Subcutaneous abdominal adipose tissue (tissue), 5 donors: ENCODE data around the gene NRG3.

Experiments
- H3K27ac ChIP-seq: one replicate; pipeline ENCODE4 v1.7.0; 2013; ENCODE audit warnings: low read depth, mild to moderate bottlenecking, inconsistent platforms, low read length, moderate library complexity
- H3K27me3 ChIP-seq, 5 donors: one replicate each; pipeline ENCODE4 v1.7.0; 2013; ENCODE audit warnings: low read length in 5 of 5, inconsistent platforms in 1 of 5; ENCODE audit not compliant: control insufficient read depth in 5 of 5, insufficient read depth in 4 of 5
- H3K36me3 ChIP-seq, 5 donors: one replicate each; pipeline ENCODE4 v1.7.0; 2013; ENCODE audit warnings: low read length in 5 of 5; ENCODE audit not compliant: control insufficient read depth in 5 of 5, insufficient read depth in 5 of 5
- H3K4me1 ChIP-seq, 5 donors: one replicate each; pipeline ENCODE4 v1.7.0; 2013; ENCODE audit warnings: low read length in 5 of 5, mild to moderate bottlenecking in 3 of 5, moderate library complexity in 1 of 5; ENCODE audit not compliant: control insufficient read depth in 5 of 5, insufficient read depth in 5 of 5
- H3K4me3 ChIP-seq, 5 donors: one replicate each; pipeline ENCODE4 v1.7.0; 2013; ENCODE audit warnings: low read length in 5 of 5, low read depth in 1 of 5
- H3K9ac ChIP-seq, 5 donors: one replicate each; pipeline ENCODE4 v1.7.0; 2013; ENCODE audit warnings: low read length in 5 of 5, mild to moderate bottlenecking in 4 of 5, moderate library complexity in 3 of 5
- H3K9me3 ChIP-seq, 5 donors: one replicate each; pipeline ENCODE4 v1.7.0; 2013; ENCODE audit warnings: low read length in 5 of 5; ENCODE audit not compliant: control insufficient read depth in 5 of 5
- donor health status: healthy.
- donor health status: healthy.
- donor health status: healthy.
- donor health status: healthy.
- donor health status: healthy.

Gene NRG3

GRCh38 chr10:82811621-82812020 lies 936.6 kb downstream of the NRG3 start:
- H3K9ac ChIP-seq = no peak overlapping the region
- no peak overlapping the region for H3K4me3 ChIP-seq
- H3K4me1 ChIP-seq = no peaks in the 10 kb centered on the region
- H3K36me3 ChIP-seq = no peaks in the 10 kb centered on the region
- H3K9me3 ChIP-seq = no peaks in the 10 kb centered on the region
- H3K27me3 ChIP-seq = no peaks in the 10 kb centered on the region
- H3K27ac ChIP-seq = no peak overlapping the region

GRCh38 chr10:82813856-82814255 lies 938.9 kb downstream of the NRG3 start:
- H3K4me3 ChIP-seq = no peak overlapping the region
- no peaks in the 10 kb centered on the region for H3K36me3 ChIP-seq
- no peak overlapping the region for H3K9ac ChIP-seq
- H3K4me1 ChIP-seq = no peaks in the 10 kb centered on the region
- H3K27me3 ChIP-seq = no peaks in the 10 kb centered on the region
- no peaks in the 10 kb centered on the region for H3K9me3 ChIP-seq
- no peak overlapping the region for H3K27ac ChIP-seq

DNA sequence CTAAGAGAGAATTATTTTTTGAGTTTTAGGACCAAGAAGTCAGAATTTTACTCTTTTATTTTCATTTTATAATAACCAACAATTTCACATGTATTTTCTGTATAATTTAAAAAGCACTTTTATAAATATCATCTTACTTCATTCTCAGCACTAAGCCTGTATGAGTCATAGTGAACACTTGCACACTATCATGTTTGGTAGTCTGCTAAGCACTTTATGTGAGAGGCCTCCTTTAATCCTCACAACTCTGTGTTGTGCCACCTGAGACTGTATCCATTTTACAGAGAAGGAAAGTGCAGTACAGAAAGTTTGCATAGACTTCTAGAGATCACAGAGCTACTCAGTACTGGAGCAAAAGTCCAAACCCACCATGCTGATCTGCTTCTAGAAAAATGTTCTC lies 939.6 kb downstream of the NRG3 start:
- H3K4me1 ChIP-seq = no peaks in the 10 kb centered on the region
- H3K9me3 ChIP-seq = no peaks in the 10 kb centered on the region
- no peaks in the 10 kb centered on the region for H3K27me3 ChIP-seq
- no peak overlapping the region for H3K27ac ChIP-seq
- H3K9ac ChIP-seq = no peak overlapping the region
- no peak overlapping the region for H3K4me3 ChIP-seq
- H3K36me3 ChIP-seq = no peaks in the 10 kb centered on the region

DNA sequence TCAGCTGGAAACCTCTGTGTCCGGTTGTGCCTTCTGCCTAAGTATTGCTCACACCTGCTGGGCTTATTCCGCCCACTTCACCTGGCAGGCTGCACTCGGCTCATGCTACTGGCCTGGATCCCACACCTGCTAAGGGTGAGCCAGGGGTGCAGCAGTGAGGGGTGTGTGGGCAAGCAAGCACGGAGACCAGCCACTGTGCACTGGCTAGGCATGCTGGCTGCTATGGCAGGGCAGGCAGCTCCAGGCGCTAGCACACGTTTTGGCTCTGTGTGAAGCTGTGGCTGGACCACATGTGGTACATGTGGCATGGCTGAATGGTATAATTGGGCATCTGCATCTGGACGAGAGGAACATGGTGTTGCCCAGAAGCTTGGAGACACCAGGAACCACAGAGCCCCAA lies 940.7 kb downstream of the NRG3 start:
- no peak overlapping the region for H3K4me3 ChIP-seq
- no peaks in the 10 kb centered on the region for H3K36me3 ChIP-seq
- H3K4me1 ChIP-seq = no peaks in the 10 kb centered on the region
- H3K9ac ChIP-seq = no peak overlapping the region
- no peaks in the 10 kb centered on the region for H3K9me3 ChIP-seq
- no peak overlapping the region for H3K27ac ChIP-seq
- no peaks in the 10 kb centered on the region for H3K27me3 ChIP-seq

DNA sequence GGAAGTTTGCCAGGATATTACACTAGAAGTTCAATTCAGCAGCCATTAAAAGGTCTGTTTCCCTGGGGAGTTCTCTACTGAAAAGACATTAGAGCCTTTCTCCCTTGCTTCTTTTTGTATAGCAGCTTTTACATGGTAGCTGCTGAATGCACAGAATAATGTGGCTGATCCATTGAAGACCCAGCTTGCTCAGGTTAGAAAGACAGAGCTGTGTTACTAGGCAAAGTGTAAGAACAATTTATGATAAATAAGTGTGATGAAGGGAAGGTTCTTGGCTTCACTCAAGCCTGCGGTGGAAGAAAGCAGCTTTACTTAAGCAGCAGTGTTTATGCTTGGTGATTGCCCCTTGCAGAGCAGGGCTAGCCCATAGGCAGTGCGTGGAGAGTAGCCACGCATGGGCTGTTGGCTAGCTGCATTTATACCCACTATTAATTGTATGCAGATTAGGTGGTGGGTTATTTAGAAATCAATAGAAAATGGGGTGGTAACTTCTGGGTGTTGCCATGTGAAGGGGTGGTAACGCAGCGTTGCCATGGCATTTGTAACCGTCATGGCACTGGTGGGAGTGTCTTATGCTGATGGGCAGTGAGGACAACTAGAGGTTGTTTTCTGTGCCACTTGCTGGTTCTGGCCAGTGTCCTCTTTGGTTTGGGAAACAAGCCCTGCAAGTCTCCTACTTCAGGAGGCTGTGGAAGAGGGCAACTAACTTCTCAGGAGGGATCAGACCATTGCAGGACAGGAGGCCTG lies 942.9 kb downstream of the NRG3 start:
- Histone ChIP-seq H3K27me3 (no peaks in the 10 kb centered on the region), H3K4me1 (no peaks in the 10 kb centered on the region), H3K9me3 (no peaks in the 10 kb centered on the region), H3K4me3 (no peak overlapping the region), H3K36me3 (no peaks in the 10 kb centered on the region), H3K9ac (no peak overlapping the region), H3K27ac (no peak overlapping the region)

GRCh38 chr10:82821043-82821442 lies 946.0 kb downstream of the NRG3 start:
- no peaks in the 10 kb centered on the region for H3K4me1 ChIP-seq

GRCh38 chr10:82826132-82826531 lies 951.1 kb downstream of the NRG3 start:
- H3K27ac ChIP-seq = no peak overlapping the region
- H3K4me1 ChIP-seq = no peaks in the 10 kb centered on the region
- no peaks in the 10 kb centered on the region for H3K36me3 ChIP-seq
- no peaks in the 10 kb centered on the region for H3K9me3 ChIP-seq
- H3K4me3 ChIP-seq = no peak overlapping the region
- no peak overlapping the region for H3K9ac ChIP-seq
- no peaks in the 10 kb centered on the region for H3K27me3 ChIP-seq

More at GRCh38 chr10:82821043-82821442, 946.0 kb downstream of the NRG3 start:
- H3K36me3 ChIP-seq = no peaks in the 10 kb centered on the region
- H3K27ac ChIP-seq = no peak overlapping the region
- no peaks in the 10 kb centered on the region for H3K9me3 ChIP-seq
- no peak overlapping the region for H3K9ac ChIP-seq
- H3K27me3 ChIP-seq = no peaks in the 10 kb centered on the region
- no peak overlapping the region for H3K4me3 ChIP-seq

GRCh38 chr10:82827901-82828300 lies 952.9 kb downstream of the NRG3 start:
- H3K4me1 ChIP-seq = no peaks in the 10 kb centered on the region
- no peak overlapping the region for H3K9ac ChIP-seq
- no peaks in the 10 kb centered on the region for H3K36me3 ChIP-seq
- H3K4me3 ChIP-seq = no peak overlapping the region
- H3K27ac ChIP-seq = no peak overlapping the region
- H3K9me3 ChIP-seq = no peaks in the 10 kb centered on the region
- no peaks in the 10 kb centered on the region for H3K27me3 ChIP-seq

- H3K9ac ChIP-seq = no peak overlapping the region
- H3K4me1 ChIP-seq = no peaks in the 10 kb centered on the region
- no peaks in the 10 kb centered on the region for H3K9me3 ChIP-seq
- H3K27ac ChIP-seq = no peak overlapping the region
- no peaks in the 10 kb centered on the region for H3K27me3 ChIP-seq
- H3K4me3 ChIP-seq = no peak overlapping the region
- H3K36me3 ChIP-seq = no peaks in the 10 kb centered on the region
Observed at GRCh38 chr10:82847242-82847641, 972.2 kb downstream of the NRG3 start.

DNA sequence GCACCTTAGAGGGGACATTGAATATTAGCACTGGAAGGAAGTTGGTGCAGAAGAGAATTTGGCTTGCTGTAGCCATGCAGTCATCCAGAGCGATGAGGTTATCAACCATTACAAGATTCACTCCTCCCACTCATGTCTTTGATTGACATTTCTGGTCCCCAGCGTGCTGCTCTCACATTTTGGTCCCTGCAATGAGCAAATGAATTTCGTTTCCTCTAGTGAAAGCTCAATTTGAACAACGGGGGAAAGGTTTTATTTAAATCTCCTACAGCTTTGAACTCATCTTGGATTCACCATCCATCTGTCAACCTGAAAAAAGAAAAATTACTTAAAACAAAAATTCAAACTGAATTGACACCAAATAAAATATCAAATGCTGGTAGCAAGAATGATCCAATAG lies 975.2 kb downstream of the NRG3 start:
- Histone ChIP-seq H3K4me1 (no peaks in the 10 kb centered on the region), H3K9me3 (no peaks in the 10 kb centered on the region), H3K27ac (no peak overlapping the region), H3K9ac (no peak overlapping the region), H3K36me3 (no peaks in the 10 kb centered on the region), H3K4me3 (no peak overlapping the region), H3K27me3 (no peaks in the 10 kb centered on the region)
